SK-N-SH treated with all-trans-retinoic acid at 6 μM for 48 hours (cell line): Measurements from ENCODE around the gene PSMC3IP.
A peak's percentile ranks its signal among the peaks of the same experiment; 100 is the strongest.

Experiments
- ATAC-seq: fragments of 200-7000 bp; cut with Tn5 transposase; 3 replicates; pipeline ENCODE4 v1.9.1; 2020; ENCODE audit warnings: mild to moderate bottlenecking, moderate library complexity
- ARNTL ChIP-seq: fragments of 450-650 bp; formaldehyde crosslinking; IDR thresholded peaks from 2 replicates; pipeline ENCODE4 v1.5.0; 2020; ENCODE audit warnings: low read depth, mild to moderate bottlenecking, moderate library complexity, borderline replicate concordance
- BACH2 ChIP-seq: fragments of 250-450 bp; sonication (Bioruptor Pico); IDR thresholded peaks from 2 replicates; pipeline ENCODE4 v1.9.0; 2021; ENCODE audit warnings: mild to moderate bottlenecking, borderline replicate concordance
- CSDC2 ChIP-seq: fragments of 250-450 bp; sonication (Bioruptor Pico); IDR thresholded peaks from 2 replicates; pipeline ENCODE4 v1.5.0; 2020; ENCODE audit warnings: mild to moderate bottlenecking, moderate library complexity
- GLIS3 ChIP-seq: fragments of 250-450 bp; sonication (Bioruptor Pico); IDR thresholded peaks from 2 replicates; pipeline ENCODE4 v1.5.0; 2020; ENCODE audit warnings: mild to moderate bottlenecking, moderate library complexity
- ISL1 ChIP-seq: fragments of 250-450 bp; sonication (Bioruptor Pico); IDR thresholded peaks from 2 replicates; pipeline ENCODE4 v2.1.2; 2022; ENCODE audit warnings: mild to moderate bottlenecking, moderate library complexity
- OSR1 ChIP-seq: fragments of 250-450 bp; sonication (Bioruptor Pico); IDR thresholded peaks from 2 replicates; pipeline ENCODE4 v1.8.0; 2022; ENCODE audit warnings: moderate library complexity, mild to moderate bottlenecking, inconsistent platforms
- PPARA ChIP-seq: fragments of 250-450 bp; sonication (Bioruptor Pico); IDR thresholded peaks from 2 replicates; pipeline ENCODE4 v1.5.0; 2020; ENCODE audit warnings: mild to moderate bottlenecking, borderline replicate concordance
- RARB ChIP-seq: fragments of 250-450 bp; sonication (Bioruptor Pico); IDR thresholded peaks from 2 replicates; pipeline ENCODE4 v1.8.0; 2021; ENCODE audit warnings: mild to moderate bottlenecking, moderate library complexity
- TOX ChIP-seq: fragments of 250-450 bp; sonication (Bioruptor Pico); IDR thresholded peaks from 2 replicates; pipeline ENCODE4 v1.8.0; 2021; ENCODE audit warnings: mild to moderate bottlenecking, moderate library complexity, borderline replicate concordance
- ZC3H10 ChIP-seq: fragments of 250-450 bp; sonication (Bioruptor Pico); IDR thresholded peaks from 2 replicates; pipeline ENCODE4 v1.5.1; 2021; ENCODE audit warnings: mild to moderate bottlenecking, moderate library complexity
- ZFP3 ChIP-seq: fragments of 250-450 bp; sonication (Bioruptor Pico); IDR thresholded peaks from 2 replicates; pipeline ENCODE4 v1.5.0; 2020; ENCODE audit warnings: mild to moderate bottlenecking, moderate library complexity
- ZFP30 ChIP-seq: fragments of 450-650 bp; formaldehyde crosslinking; IDR thresholded peaks from 2 replicates; pipeline ENCODE4 v1.5.0; 2022; ENCODE audit warnings: mild to moderate bottlenecking, moderate library complexity
- ZNF565 ChIP-seq: fragments of 450-650 bp; formaldehyde crosslinking; conservative IDR thresholded peaks from 2 replicates; pipeline ENCODE4 v1.5.0; 2020; ENCODE audit warnings: low read depth, mild to moderate bottlenecking, moderate library complexity
- ZNF70 ChIP-seq: fragments of 450-650 bp; formaldehyde crosslinking; IDR thresholded peaks from 2 replicates; pipeline ENCODE4 v1.5.0; 2020; ENCODE audit warnings: mild to moderate bottlenecking, moderate library complexity
- ZNF8 ChIP-seq: fragments of 450-650 bp; formaldehyde crosslinking; IDR thresholded peaks from 2 replicates; pipeline ENCODE4 v1.5.0; 2020; ENCODE audit warnings: mild to moderate bottlenecking, moderate library complexity
- TF ChIP-seq, protein P1 (sequence below): fragments of 250-450 bp; sonication (Bioruptor Pico); IDR thresholded peaks from 2 replicates; pipeline ENCODE4 v1.5.0; 2020; ENCODE audit warnings: mild to moderate bottlenecking, moderate library complexity
- TF ChIP-seq, protein P2 (sequence below): fragments of 250-450 bp; sonication (Bioruptor Pico); IDR thresholded peaks from 2 replicates; pipeline ENCODE4 v1.5.1; 2021; ENCODE audit warnings: mild to moderate bottlenecking, moderate library complexity
- TF ChIP-seq, protein P3 (sequence below): fragments of 250-450 bp; sonication (Bioruptor Pico); IDR thresholded peaks from 2 replicates; pipeline ENCODE4 v1.8.0; 2020; ENCODE audit warnings: mild to moderate bottlenecking, moderate library complexity, borderline replicate concordance
- TF ChIP-seq, protein P4 (sequence below): fragments of 250-450 bp; sonication (Bioruptor Pico); IDR thresholded peaks from 2 replicates; pipeline ENCODE4 v1.8.0; 2021; ENCODE audit warnings: low read depth, mild to moderate bottlenecking, moderate library complexity, borderline replicate concordance
- TF ChIP-seq, protein P5 (sequence below): fragments of 250-450 bp; sonication (Bioruptor Pico); IDR thresholded peaks from 2 replicates; pipeline ENCODE4 v1.5.1; 2020; ENCODE audit warnings: low read depth, mild to moderate bottlenecking, moderate library complexity

PSMC3IP gene

DNA sequence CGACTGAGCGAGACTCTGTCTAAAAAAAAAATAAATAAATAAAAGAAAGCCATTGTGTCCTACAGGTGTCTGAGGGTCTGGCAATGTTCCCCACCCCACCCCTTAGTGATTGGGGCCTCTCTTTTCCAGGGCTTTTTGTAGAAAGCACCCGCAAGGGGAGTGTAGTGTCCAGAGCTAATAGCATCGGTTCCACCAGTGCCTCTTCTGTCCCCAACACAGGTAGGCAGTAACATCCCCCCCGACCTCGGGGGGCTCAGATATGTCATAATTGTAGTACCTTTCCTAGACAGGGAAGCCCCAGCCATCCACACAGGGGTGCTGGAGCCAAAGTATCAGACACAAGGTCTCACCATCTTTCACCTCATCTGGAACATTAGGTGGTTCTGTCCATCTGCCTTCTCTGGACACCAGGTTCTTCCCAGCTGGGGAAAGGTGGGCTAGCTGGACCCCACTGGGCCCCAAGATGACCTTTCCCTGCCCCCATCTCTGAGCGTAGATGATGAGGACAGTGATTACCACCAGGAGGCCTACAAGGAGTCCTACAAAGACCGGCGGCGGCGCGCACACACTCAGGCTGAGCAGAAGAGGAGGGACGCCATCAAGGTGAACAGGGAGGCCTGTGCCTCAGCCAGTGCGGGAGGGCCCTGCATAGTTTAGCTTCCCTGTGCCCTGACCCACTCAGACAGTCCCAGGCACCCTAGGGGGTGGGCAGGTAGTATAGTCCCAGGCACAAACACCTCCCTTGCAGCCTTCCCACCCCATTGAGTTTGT is 9.0 kb downstream of the PSMC3IP start:
- ATAC-seq: no peak
- TF ChIP-seq ARNTL (no peak), ZNF70 (no peak), OSR1 (no peak), TOX (CRISPR knock-in tag) (no peak), CSDC2 (CRISPR knock-in tag) (no peak), ZNF565 (CRISPR knock-in tag) (no peak), GLIS3 (CRISPR knock-in tag) (no peak)

DNA sequence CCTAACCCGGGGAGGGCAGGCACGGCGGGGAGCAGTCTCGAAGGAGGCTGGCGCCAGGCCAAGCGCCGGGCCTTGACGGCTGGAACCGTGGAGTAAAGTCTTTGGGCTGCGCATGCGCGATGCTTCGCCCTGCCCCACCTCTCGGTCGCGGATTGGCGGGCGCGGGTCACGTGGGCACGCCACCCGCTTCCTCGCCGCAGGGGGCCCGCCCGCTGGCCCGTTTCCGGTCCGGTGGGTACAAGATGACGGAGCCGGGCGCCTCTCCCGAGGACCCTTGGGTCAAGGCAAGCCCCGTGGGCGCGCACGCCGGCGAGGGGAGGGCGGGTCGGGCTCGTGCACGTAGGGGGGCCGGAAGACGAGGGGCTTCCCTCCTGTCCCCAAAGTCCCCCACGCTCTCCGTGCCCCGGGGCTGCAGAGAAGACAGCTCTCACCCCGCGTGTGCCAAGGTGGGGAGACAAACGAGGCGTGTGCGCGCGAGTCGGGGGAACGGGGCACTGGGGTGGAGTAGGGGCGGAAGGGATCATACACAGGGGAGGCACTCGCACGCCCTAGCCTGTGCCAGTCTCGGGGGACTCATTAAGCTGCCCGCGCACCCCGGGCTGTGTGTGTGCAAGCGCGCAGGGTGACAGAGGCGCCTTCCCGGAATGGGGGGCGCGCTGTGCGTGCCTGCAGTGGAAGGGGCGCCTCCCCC is 10.5 kb downstream of the PSMC3IP start, which contains the start of gene MLX:
Gene MLX (plus strand): TSS at position 218 of the 691 bp plus-strand sequence. CDS start 25 bp downstream, at position 243.
- no peak for TF ChIP-seq BACH2 (CRISPR knock-in tag)
- TF ChIP-seq, protein P1, sequence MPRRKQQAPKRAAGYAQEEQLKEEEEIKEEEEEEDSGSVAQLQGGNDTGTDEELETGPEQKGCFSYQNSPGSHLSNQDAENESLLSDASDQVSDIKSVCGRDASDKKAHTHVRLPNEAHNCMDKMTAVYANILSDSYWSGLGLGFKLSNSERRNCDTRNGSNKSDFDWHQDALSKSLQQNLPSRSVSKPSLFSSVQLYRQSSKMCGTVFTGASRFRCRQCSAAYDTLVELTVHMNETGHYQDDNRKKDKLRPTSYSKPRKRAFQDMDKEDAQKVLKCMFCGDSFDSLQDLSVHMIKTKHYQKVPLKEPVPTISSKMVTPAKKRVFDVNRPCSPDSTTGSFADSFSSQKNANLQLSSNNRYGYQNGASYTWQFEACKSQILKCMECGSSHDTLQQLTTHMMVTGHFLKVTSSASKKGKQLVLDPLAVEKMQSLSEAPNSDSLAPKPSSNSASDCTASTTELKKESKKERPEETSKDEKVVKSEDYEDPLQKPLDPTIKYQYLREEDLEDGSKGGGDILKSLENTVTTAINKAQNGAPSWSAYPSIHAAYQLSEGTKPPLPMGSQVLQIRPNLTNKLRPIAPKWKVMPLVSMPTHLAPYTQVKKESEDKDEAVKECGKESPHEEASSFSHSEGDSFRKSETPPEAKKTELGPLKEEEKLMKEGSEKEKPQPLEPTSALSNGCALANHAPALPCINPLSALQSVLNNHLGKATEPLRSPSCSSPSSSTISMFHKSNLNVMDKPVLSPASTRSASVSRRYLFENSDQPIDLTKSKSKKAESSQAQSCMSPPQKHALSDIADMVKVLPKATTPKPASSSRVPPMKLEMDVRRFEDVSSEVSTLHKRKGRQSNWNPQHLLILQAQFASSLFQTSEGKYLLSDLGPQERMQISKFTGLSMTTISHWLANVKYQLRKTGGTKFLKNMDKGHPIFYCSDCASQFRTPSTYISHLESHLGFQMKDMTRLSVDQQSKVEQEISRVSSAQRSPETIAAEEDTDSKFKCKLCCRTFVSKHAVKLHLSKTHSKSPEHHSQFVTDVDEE (CRISPR knock-in tag): no peak
- TF ChIP-seq, protein P2, sequence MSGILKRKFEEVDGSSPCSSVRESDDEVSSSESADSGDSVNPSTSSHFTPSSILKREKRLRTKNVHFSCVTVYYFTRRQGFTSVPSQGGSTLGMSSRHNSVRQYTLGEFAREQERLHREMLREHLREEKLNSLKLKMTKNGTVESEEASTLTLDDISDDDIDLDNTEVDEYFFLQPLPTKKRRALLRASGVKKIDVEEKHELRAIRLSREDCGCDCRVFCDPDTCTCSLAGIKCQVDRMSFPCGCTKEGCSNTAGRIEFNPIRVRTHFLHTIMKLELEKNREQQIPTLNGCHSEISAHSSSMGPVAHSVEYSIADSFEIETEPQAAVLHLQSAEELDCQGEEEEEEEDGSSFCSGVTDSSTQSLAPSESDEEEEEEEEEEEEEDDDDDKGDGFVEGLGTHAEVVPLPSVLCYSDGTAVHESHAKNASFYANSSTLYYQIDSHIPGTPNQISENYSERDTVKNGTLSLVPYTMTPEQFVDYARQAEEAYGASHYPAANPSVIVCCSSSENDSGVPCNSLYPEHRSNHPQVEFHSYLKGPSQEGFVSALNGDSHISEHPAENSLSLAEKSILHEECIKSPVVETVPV (CRISPR knock-in tag): no peak
- TF ChIP-seq, protein P3, sequence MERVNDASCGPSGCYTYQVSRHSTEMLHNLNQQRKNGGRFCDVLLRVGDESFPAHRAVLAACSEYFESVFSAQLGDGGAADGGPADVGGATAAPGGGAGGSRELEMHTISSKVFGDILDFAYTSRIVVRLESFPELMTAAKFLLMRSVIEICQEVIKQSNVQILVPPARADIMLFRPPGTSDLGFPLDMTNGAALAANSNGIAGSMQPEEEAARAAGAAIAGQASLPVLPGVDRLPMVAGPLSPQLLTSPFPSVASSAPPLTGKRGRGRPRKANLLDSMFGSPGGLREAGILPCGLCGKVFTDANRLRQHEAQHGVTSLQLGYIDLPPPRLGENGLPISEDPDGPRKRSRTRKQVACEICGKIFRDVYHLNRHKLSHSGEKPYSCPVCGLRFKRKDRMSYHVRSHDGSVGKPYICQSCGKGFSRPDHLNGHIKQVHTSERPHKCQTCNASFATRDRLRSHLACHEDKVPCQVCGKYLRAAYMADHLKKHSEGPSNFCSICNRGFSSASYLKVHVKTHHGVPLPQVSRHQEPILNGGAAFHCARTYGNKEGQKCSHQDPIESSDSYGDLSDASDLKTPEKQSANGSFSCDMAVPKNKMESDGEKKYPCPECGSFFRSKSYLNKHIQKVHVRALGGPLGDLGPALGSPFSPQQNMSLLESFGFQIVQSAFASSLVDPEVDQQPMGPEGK (CRISPR knock-in tag): no peak
- TF ChIP-seq ZNF70: no peak
- no peak for TF ChIP-seq ISL1
- no peak for TF ChIP-seq ZFP30 (CRISPR knock-in tag)
- TF ChIP-seq GLIS3 (CRISPR knock-in tag): no peak
- TF ChIP-seq OSR1: no peak
- TF ChIP-seq ARNTL: no peak
- no peak for TF ChIP-seq PPARA (CRISPR knock-in tag)
- TF ChIP-seq, protein P4, sequence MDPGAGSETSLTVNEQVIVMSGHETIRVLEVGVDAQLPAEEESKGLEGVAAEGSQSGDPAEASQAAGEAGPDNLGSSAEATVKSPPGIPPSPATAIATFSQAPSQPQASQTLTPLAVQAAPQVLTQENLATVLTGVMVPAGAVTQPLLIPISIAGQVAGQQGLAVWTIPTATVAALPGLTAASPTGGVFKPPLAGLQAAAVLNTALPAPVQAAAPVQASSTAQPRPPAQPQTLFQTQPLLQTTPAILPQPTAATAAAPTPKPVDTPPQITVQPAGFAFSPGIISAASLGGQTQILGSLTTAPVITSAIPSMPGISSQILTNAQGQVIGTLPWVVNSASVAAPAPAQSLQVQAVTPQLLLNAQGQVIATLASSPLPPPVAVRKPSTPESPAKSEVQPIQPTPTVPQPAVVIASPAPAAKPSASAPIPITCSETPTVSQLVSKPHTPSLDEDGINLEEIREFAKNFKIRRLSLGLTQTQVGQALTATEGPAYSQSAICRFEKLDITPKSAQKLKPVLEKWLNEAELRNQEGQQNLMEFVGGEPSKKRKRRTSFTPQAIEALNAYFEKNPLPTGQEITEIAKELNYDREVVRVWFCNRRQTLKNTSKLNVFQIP (CRISPR knock-in tag): no peak
- no peak for TF ChIP-seq ZFP3 (CRISPR knock-in tag)
- no peak for TF ChIP-seq RARB (CRISPR knock-in tag)
- TF ChIP-seq, protein P5, sequence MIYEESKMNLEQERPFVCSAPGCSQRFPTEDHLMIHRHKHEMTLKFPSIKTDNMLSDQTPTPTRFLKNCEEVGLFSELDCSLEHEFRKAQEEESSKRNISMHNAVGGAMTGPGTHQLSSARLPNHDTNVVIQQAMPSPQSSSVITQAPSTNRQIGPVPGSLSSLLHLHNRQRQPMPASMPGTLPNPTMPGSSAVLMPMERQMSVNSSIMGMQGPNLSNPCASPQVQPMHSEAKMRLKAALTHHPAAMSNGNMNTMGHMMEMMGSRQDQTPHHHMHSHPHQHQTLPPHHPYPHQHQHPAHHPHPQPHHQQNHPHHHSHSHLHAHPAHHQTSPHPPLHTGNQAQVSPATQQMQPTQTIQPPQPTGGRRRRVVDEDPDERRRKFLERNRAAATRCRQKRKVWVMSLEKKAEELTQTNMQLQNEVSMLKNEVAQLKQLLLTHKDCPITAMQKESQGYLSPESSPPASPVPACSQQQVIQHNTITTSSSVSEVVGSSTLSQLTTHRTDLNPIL (CRISPR knock-in tag): no peak
- TF ChIP-seq ZNF8 (CRISPR knock-in tag): no peak
- TF ChIP-seq ZNF565 (CRISPR knock-in tag): no peak
- TF ChIP-seq ZC3H10 (CRISPR knock-in tag): no peak
- peak; percentile 78 for ATAC-seq
